Neural progenitor cell (in vitro differentiated cells): Measurements from ENCODE around the gene CIBAR2. TPM values are rescaled to one million over a fixed set of nuclear protein-coding genes. Genes with fewer than 3 reads are reported as not detected.

Source experiments
- DNase-seq: peaks from one replicate; pipeline ENCODE4 v3.0.0-alpha.2; 2016; ENCODE audit warnings: low spot score
- H2AFZ ChIP-seq: fragments of 200-600 bp; sonication (generic); replicated peaks from 2 replicates; pipeline ENCODE4 v1.6.1; 2016; ENCODE audit warnings: antibody characterized with exemption
- H3F3A ChIP-seq: fragments of 200-600 bp; sonication (generic); 2 replicates; pipeline ENCODE4 v1.6.1; 2016; ENCODE audit warnings: antibody characterized with exemption, low read depth
- H3K27ac ChIP-seq: fragments of 200-600 bp; sonication (generic); 2 replicates; pipeline ENCODE4 v1.5.1; 2016; ENCODE audit warnings: mild to moderate bottlenecking
- H3K27me3 ChIP-seq: fragments of 200-600 bp; sonication (generic); 2 replicates; pipeline ENCODE4 v1.6.1; 2016; ENCODE audit warnings: mild to moderate bottlenecking, moderate library complexity
- H3K36me3 ChIP-seq: fragments of 200-600 bp; sonication (generic); 2 replicates; pipeline ENCODE4 v1.5.1; 2016
- H3K4me1 ChIP-seq: fragments of 200-600 bp; sonication (generic); 2 replicates; pipeline ENCODE4 v1.6.1; 2016; ENCODE audit warnings: mixed run types
- H3K4me2 ChIP-seq: fragments of 200-600 bp; sonication (generic); 2 replicates; pipeline ENCODE4 v1.6.1; 2016
- H3K4me3 ChIP-seq: fragments of 200-600 bp; sonication (generic); 2 replicates; pipeline ENCODE4 v1.5.1; 2016
- H3K79me2 ChIP-seq: fragments of 200-600 bp; sonication (generic); 2 replicates; pipeline ENCODE4 v1.6.1; 2016; ENCODE audit warnings: low read depth
- H3K9ac ChIP-seq: fragments of 200-600 bp; sonication (generic); 2 replicates; pipeline ENCODE4 v1.6.1; 2016
- H3K9me3 ChIP-seq: fragments of 200-600 bp; sonication (generic); 2 replicates; pipeline ENCODE4 v1.5.1; 2016; ENCODE audit warnings: low read depth
- H4K20me1 ChIP-seq: fragments of 200-600 bp; sonication (generic); 2 replicates; pipeline ENCODE4 v1.6.1; 2016; ENCODE audit warnings: low read depth
- H3K27ac Mint-ChIP-seq: 3 replicates; pipeline ENCODE4 v1.8.0; 2021; ENCODE audit warnings: mixed read lengths
- H3K27me3 Mint-ChIP-seq: 2 replicates; pipeline ENCODE4 v1.8.0; 2022; ENCODE audit warnings: low read depth, mild to moderate bottlenecking, inconsistent platforms, moderate library complexity, mixed read lengths; ENCODE audit not compliant: insufficient read depth
- H3K36me3 Mint-ChIP-seq: 3 replicates; pipeline ENCODE4 v1.8.0; 2021; ENCODE audit warnings: mixed read lengths
- H3K4me1 Mint-ChIP-seq: 3 replicates; pipeline ENCODE4 v1.8.0; 2021; ENCODE audit warnings: mixed read lengths
- H3K4me3 Mint-ChIP-seq: 3 replicates; pipeline ENCODE4 v1.8.0; 2021; ENCODE audit warnings: mild to moderate bottlenecking, moderate library complexity, mixed read lengths
- H3K9me3 Mint-ChIP-seq: 3 replicates; pipeline ENCODE4 v1.8.0; 2020; ENCODE audit warnings: mixed read lengths
- EZH2 ChIP-seq: fragments of 200-600 bp; sonication (generic); IDR thresholded peaks from 2 replicates; pipeline ENCODE4 v1.6.1; 2017; ENCODE audit warnings: antibody characterized with exemption, mild to moderate bottlenecking, moderate library complexity
- EZH2phosphoT487 ChIP-seq: fragments of 200-600 bp; sonication (generic); IDR thresholded peaks from 2 replicates; pipeline ENCODE4 v1.6.1; 2017; ENCODE audit warnings: antibody characterized with exemption
- total RNA-seq: library from RNA; depleted of rRNA; stranded (reverse); fragments of >200 nt; gene quantifications from 2 replicates; pipeline ENCODE4 v1.2.3, GENCODE V29; 2015; ENCODE audit warnings: low replicate concordance
- TF ChIP-seq, protein P1 (sequence below): fragments of 200-600 bp; sonication (generic); IDR thresholded peaks from 2 replicates; pipeline ENCODE4 v1.5.1; 2017; ENCODE audit warnings: antibody characterized with exemption, mild to moderate bottlenecking

CIBAR2 gene
- total RNA-seq, 1 donor from 2014 or later: not detected

DNA sequence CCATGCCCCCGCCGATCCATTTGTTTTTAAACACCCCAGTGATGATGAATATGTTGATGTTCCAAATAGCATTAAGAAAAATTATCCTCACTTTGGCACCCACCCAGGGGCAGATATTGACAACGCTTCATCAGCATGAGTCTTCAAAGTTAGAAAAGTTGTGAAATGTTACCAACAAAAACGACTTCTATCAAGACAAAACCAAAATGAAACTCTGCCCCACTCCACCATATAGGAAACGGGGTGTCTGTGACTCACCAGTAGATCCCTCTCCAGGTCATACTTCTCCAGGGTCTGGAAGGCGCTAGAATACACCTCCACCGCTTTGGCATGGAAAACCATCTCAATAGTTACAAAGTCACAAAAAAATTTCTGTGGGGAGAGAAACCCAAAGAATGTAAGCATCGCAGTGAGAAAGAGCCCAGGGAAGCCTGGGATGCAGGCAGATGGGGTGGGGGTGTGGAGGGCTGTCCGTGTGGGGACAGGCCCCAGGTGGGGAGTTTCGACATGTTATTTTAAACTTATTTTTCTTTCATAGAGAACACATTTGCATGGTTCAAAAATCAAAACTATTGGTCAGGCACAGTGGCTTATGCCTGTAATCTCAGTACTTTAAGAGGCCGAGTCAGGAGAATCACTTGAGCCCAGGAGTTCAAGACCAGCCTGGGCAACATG lies 10.2 kb downstream of the CIBAR2 start:
- no peaks in the 10 kb centered on the region for H3K36me3 Mint-ChIP-seq
- H3K27me3 Mint-ChIP-seq: peaks cover 22% of the 10 kb centered on the region
- TF ChIP-seq, protein P1, sequence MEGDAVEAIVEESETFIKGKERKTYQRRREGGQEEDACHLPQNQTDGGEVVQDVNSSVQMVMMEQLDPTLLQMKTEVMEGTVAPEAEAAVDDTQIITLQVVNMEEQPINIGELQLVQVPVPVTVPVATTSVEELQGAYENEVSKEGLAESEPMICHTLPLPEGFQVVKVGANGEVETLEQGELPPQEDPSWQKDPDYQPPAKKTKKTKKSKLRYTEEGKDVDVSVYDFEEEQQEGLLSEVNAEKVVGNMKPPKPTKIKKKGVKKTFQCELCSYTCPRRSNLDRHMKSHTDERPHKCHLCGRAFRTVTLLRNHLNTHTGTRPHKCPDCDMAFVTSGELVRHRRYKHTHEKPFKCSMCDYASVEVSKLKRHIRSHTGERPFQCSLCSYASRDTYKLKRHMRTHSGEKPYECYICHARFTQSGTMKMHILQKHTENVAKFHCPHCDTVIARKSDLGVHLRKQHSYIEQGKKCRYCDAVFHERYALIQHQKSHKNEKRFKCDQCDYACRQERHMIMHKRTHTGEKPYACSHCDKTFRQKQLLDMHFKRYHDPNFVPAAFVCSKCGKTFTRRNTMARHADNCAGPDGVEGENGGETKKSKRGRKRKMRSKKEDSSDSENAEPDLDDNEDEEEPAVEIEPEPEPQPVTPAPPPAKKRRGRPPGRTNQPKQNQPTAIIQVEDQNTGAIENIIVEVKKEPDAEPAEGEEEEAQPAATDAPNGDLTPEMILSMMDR: no peak
- TF ChIP-seq EZH2phosphoT487 (no peak), EZH2 (no peak)
- H2AFZ ChIP-seq: no peak overlapping the region
- no peak for DNase-seq
- H3K79me2 ChIP-seq: no peaks in the 10 kb centered on the region
- H3F3A ChIP-seq: peaks cover 21% of the 10 kb centered on the region
- no peaks in the 10 kb centered on the region for H3K36me3 ChIP-seq
- no peak overlapping the region for H3K9ac ChIP-seq
- peaks cover 13% of the 10 kb centered on the region for H3K4me1 Mint-ChIP-seq
- no peaks in the 10 kb centered on the region for H4K20me1 ChIP-seq
- no peaks in the 10 kb centered on the region for H3K9me3 Mint-ChIP-seq
- H3K4me3 ChIP-seq: no peak overlapping the region
- H3K9me3 ChIP-seq: no peaks in the 10 kb centered on the region
- no peak overlapping the region for H3K27ac ChIP-seq
- peaks cover 9% of the 10 kb centered on the region for H3K4me1 ChIP-seq
- H3K27ac Mint-ChIP-seq: no peak overlapping the region
- no peaks in the 10 kb centered on the region for H3K27me3 ChIP-seq
- H3K4me2 ChIP-seq: no peak overlapping the region
- no peak overlapping the region for H3K4me3 Mint-ChIP-seq

- Mint-ChIP-seq H3K36me3 (no peaks in the 10 kb centered on the region), H3K4me1 (peaks cover 10% of the 10 kb centered on the region), H3K4me3 (no peak overlapping the region), H3K27me3 (peaks cover 11% of the 10 kb centered on the region), H3K27ac (no peak overlapping the region), H3K9me3 (no peaks in the 10 kb centered on the region)
- Histone ChIP-seq H2AFZ (no peak overlapping the region), H4K20me1 (no peaks in the 10 kb centered on the region), H3K9ac (no peak overlapping the region), H3K4me2 (no peak overlapping the region), H3K36me3 (no peaks in the 10 kb centered on the region), H3F3A (peaks cover 21% of the 10 kb centered on the region), H3K4me1 (peaks cover 9% of the 10 kb centered on the region), H3K4me3 (no peak overlapping the region), H3K9me3 (no peaks in the 10 kb centered on the region), H3K27ac (no peak overlapping the region), H3K79me2 (no peaks in the 10 kb centered on the region), H3K27me3 (no peaks in the 10 kb centered on the region)
- TF ChIP-seq EZH2phosphoT487 (no peak), EZH2 (no peak)
- TF ChIP-seq, protein P1: no peak
- DNase-seq: no peak
These were observed 12.0 kb downstream of the CIBAR2 start for GRCh38 chr16:85100265-85100664.

DNA sequence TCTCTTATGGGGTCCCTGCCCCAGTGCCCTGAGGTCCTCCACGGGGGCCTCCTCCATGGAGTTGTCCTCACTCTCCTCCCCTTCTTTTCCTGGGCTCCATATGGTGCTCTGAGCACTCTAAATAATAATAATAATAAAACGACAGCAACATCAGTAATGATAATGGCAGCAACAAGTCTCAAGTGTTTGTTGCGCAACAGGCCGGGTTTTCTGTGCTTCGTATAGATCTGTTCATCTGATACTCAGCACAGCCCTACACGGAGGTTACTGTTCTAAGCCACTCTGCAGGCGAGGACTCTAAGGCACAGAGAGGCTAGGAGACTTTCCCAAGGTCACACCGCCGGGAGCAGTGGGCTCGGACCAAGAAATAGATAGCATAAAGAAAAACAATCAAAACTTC lies 13.7 kb downstream of the CIBAR2 start:
- Histone ChIP-seq H3K27ac (no peak overlapping the region), H3K9me3 (no peaks in the 10 kb centered on the region), H3K9ac (no peak overlapping the region), H3F3A (peaks cover 6% of the 10 kb centered on the region), H3K27me3 (no peaks in the 10 kb centered on the region), H3K79me2 (no peaks in the 10 kb centered on the region), H4K20me1 (no peaks in the 10 kb centered on the region), H3K4me2 (no peak overlapping the region), H3K4me3 (no peak overlapping the region), H2AFZ (no peak overlapping the region), H3K4me1 (peaks cover 7% of the 10 kb centered on the region), H3K36me3 (no peaks in the 10 kb centered on the region)
- peak overlapping the region; percentile 72 for H3K27ac Mint-ChIP-seq
- H3K27me3 Mint-ChIP-seq: peaks cover 10% of the 10 kb centered on the region
- H3K4me1 Mint-ChIP-seq: peaks cover 8% of the 10 kb centered on the region
- no peak overlapping the region for H3K4me3 Mint-ChIP-seq
- TF ChIP-seq EZH2phosphoT487: no peak
- no peak for TF ChIP-seq EZH2
- TF ChIP-seq, protein P1: no peak
- DNase-seq: no peak
- no peaks in the 10 kb centered on the region for H3K9me3 Mint-ChIP-seq
- H3K36me3 Mint-ChIP-seq: no peaks in the 10 kb centered on the region
